Left renal cortex interstitium (tissue), 4 donors: ENCODE results near the gene IFIT2. TPM values are rescaled to one million over a fixed set of nuclear protein-coding genes. Genes with fewer than 3 reads are reported as not detected.
A peak's percentile ranks its signal among the peaks of the same experiment; 100 is the strongest.
"Not testable (repeated sequence)": the region's sequence is repeated elsewhere in the genome, so short reads cannot be mapped to it uniquely, and the experiment has no call there.

Experiments used
- DNase-seq, 4 donors: peaks; one replicate each; pipeline ENCODE4 v3.0.0-alpha.2; 2013; ENCODE audit warnings: low read depth in 4 of 4, low spot score in 2 of 4, missing footprints in 1 of 4
- polyA plus RNA-seq, 4 donors: library from polyadenylated mRNA; unstranded; fragments of 120-200 nt; gene quantifications; one replicate each; pipeline ENCODE4 v1.2.1, GENCODE V29; 2013; ENCODE audit not compliant: insufficient read length in 4 of 4

IFIT2 gene
- 10 to 100 TPM in 1 of 4 donors, 1 to 10 TPM in 3; 6.6 to 12.8 (median 8.1) TPM for polyA plus RNA-seq

- peak in 3 of 4 donors; percentile 61 to 79 (median 70) for DNase-seq
Observed at GRCh38 chr10:89301721-89302445, at the start of gene IFIT2. TSS of gene IFIT2 (plus strand) at chr10:89302046. CDS start at chr10:89302124, 78 bp downstream.

GRCh38 chr10:89252225-89252585 is 49.6 kb upstream of the IFIT2 start:
- DNase-seq, result no peak

GRCh38 chr10:89255091-89255579 is 46.7 kb upstream of the IFIT2 start:
- not testable (repeated sequence) for DNase-seq

GRCh38 chr10:89255793-89256192 is 46.1 kb upstream of the IFIT2 start:
- no peak for DNase-seq

- DNase-seq, result no peak
Observed at GRCh38 chr10:89256340-89256739, 45.5 kb upstream of the IFIT2 start.

- DNase-seq, result no peak
Observed at GRCh38 chr10:89256962-89257361, 44.9 kb upstream of the IFIT2 start.

- no peak for DNase-seq
Observed at GRCh38 chr10:89257581-89257980, 44.3 kb upstream of the IFIT2 start.

GRCh38 chr10:89258881-89259280 is 43.0 kb upstream of the IFIT2 start:
- no peak for DNase-seq

- no peak for DNase-seq
Observed at GRCh38 chr10:89262086-89263051, 39.5 kb upstream of the IFIT2 start.

- no peak for DNase-seq
Observed at GRCh38 chr10:89263091-89263490, 38.8 kb upstream of the IFIT2 start.

GRCh38 chr10:89263531-89263930 is 38.3 kb upstream of the IFIT2 start:
- DNase-seq, result no peak

- no peak for DNase-seq
Observed at GRCh38 chr10:89266721-89267453, 35.0 kb upstream of the IFIT2 start.

GRCh38 chr10:89269433-89270152 is 32.3 kb upstream of the IFIT2 start:
- DNase-seq, result no peak

GRCh38 chr10:89270153-89270483 is 31.7 kb upstream of the IFIT2 start:
- no peak for DNase-seq

- no peak for DNase-seq
Observed at GRCh38 chr10:89271532-89271931, 30.3 kb upstream of the IFIT2 start.

GRCh38 chr10:89273680-89274079 is 28.2 kb upstream of the IFIT2 start:
- DNase-seq, result no peak

- DNase-seq, result no peak
Observed at GRCh38 chr10:89274928-89275327, 26.9 kb upstream of the IFIT2 start.

- DNase-seq, result no peak
Observed at GRCh38 chr10:89275383-89275782, 26.5 kb upstream of the IFIT2 start.

- peak in 1 of 4 donors; percentile 51 for DNase-seq
Observed at GRCh38 chr10:89278034-89278535, 23.8 kb upstream of the IFIT2 start.

GRCh38 chr10:89278900-89279392 is 22.9 kb upstream of the IFIT2 start:
- no peak for DNase-seq
